NK-92 (cell line): Measurements from ENCODE around the gene OTUD5.

Experiments used
- DNase-seq: peaks from one replicate; lab custom pipeline; 2025; ENCODE audit not compliant: unreplicated experiment; lab: John Stamatoyannopoulos, UW

The OTUD5 gene

GRCh38 chrX:48972220-48973164, 15.1 kb upstream of the OTUD5 start:
- DNase-seq: no peak

GRCh38 chrX:48971249-48972219, 14.1 kb upstream of the OTUD5 start, which contains the start of gene KCND1:
Gene KCND1, minus strand, starts transcription at chrX:48971844. Its CDS starts 1,573 bp downstream, at chrX:48970271.
- DNase-seq: no peak

GRCh38 chrX:48969471-48969870, 12.1 kb upstream of the OTUD5 start:
- no peak for DNase-seq

- DNase-seq: no peak
Observed at GRCh38 chrX:48968377-48968776, 11.0 kb upstream of the OTUD5 start.

- DNase-seq: no peak
Observed at GRCh38 chrX:48966796-48967579, 9.6 kb upstream of the OTUD5 start.

- no peak for DNase-seq
Observed at GRCh38 chrX:48965959-48966358, 8.6 kb upstream of the OTUD5 start.

- DNase-seq: no peak
Observed at GRCh38 chrX:48961585-48962091, 4.2 kb upstream of the OTUD5 start.

GRCh38 chrX:48960291-48960690, 2.9 kb upstream of the OTUD5 start:
- DNase-seq: no peak

- DNase-seq: no peak
Observed at GRCh38 chrX:48958635-48959094, 1.3 kb upstream of the OTUD5 start.

GRCh38 chrX:48957827-48958634, 624 bp upstream of the OTUD5 start:
- peak; percentile 62 for DNase-seq

GRCh38 chrX:48956728-48957414, 536 bp downstream of the OTUD5 start:
- DNase-seq: no peak

GRCh38 chrX:48948589-48948988, 8.8 kb downstream of the OTUD5 start:
- DNase-seq: no peak

GRCh38 chrX:48945517-48946348, 11.7 kb downstream of the OTUD5 start:
- no peak for DNase-seq

GRCh38 chrX:48942895-48943294, 14.5 kb downstream of the OTUD5 start:
- DNase-seq: no peak

- no peak for DNase-seq
Observed at GRCh38 chrX:48940404-48940955, 16.9 kb downstream of the OTUD5 start.

- no peak for DNase-seq
Observed at GRCh38 chrX:48939524-48940228, 17.7 kb downstream of the OTUD5 start.

GRCh38 chrX:48938721-48939425, 18.5 kb downstream of the OTUD5 start:
- peak; percentile 2 for DNase-seq
